22Rv1 (cell line): ENCODE measurements around the gene SLC27A3.

Source experiments
- ZFX ChIP-seq: fragments of 450-650 bp; IDR thresholded peaks from 2 replicates; pipeline ENCODE4 v1.6.1; 2017; ENCODE audit warnings: antibody characterized with exemption, borderline replicate concordance
- TF ChIP-seq, protein P1 (sequence below): fragments of 450-650 bp; IDR thresholded peaks from 2 replicates; pipeline ENCODE4 v1.5.1; 2017; ENCODE audit warnings: mild to moderate bottlenecking

DNA sequence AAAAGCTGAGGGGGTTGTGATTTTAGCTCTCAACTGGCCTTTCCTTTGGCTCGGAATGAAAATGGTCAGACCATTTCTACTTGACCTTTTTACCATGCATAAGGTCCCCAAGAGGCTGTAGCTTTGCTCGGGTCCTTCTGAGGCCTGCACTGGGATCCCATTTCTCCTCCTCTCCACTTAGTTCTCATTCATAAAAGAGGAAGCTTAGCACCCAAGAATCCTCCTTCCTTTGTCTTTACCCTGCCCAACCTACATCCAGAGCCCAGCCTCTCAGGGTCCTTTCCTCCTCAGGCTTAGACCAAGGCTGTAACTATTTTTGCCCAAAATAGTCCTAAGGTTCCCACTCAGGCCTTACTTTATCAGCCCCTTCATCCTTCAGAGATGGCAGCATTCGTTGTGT is 6.0 kb upstream of the SLC27A3 start:
- TF ChIP-seq, protein P1, sequence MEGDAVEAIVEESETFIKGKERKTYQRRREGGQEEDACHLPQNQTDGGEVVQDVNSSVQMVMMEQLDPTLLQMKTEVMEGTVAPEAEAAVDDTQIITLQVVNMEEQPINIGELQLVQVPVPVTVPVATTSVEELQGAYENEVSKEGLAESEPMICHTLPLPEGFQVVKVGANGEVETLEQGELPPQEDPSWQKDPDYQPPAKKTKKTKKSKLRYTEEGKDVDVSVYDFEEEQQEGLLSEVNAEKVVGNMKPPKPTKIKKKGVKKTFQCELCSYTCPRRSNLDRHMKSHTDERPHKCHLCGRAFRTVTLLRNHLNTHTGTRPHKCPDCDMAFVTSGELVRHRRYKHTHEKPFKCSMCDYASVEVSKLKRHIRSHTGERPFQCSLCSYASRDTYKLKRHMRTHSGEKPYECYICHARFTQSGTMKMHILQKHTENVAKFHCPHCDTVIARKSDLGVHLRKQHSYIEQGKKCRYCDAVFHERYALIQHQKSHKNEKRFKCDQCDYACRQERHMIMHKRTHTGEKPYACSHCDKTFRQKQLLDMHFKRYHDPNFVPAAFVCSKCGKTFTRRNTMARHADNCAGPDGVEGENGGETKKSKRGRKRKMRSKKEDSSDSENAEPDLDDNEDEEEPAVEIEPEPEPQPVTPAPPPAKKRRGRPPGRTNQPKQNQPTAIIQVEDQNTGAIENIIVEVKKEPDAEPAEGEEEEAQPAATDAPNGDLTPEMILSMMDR = no peak
- no peak for TF ChIP-seq ZFX
